ENCODE measurements around the gene NDST4. TPM values are rescaled to one million over a fixed set of nuclear protein-coding genes. Genes with fewer than 3 reads are reported as not detected.
A peak's percentile ranks its signal among the peaks of the same experiment; 100 is the strongest.

NDST4 gene
- total and polyA plus RNA-seq, 4 experiments from 2014 or later: not detected

GRCh38 chr4:115108850-115109249 is 4.6 kb downstream of the NDST4 start:
- POLR2A ChIA-PET (ENCODE audit: partially characterized antibody): no interaction called here
- H3K27me3 Mint-ChIP-seq: no peaks in the 10 kb centered on the region
- CTCF ChIA-PET (ENCODE audit: partially characterized antibody): no interaction called here
- no peaks in the 10 kb centered on the region for H3K4me1 Mint-ChIP-seq
- no peaks in the 10 kb centered on the region for H3K36me3 Mint-ChIP-seq
- no peak overlapping the region for H3K27ac Mint-ChIP-seq
- Histone ChIP-seq H3K4me3 (ENCODE audit: low read length in 2 of 2) (no peak overlapping the region), H3K4me1 (ENCODE audit: insufficient read depth, low read length) (no peaks in the 10 kb centered on the region), H3K27me3 (ENCODE audit: insufficient read depth, low read length) (no peaks in the 10 kb centered on the region), H3K36me3 (ENCODE audit: insufficient read depth, low read length) (no peaks in the 10 kb centered on the region), H3K27ac (ENCODE audit: low read depth, low read length) (no peak overlapping the region), H3K9me3 (ENCODE audit: control insufficient read depth in 1 of 2, low read length in 2 of 2) (no peaks in the 10 kb centered on the region)
- intact Hi-C loops (cut with micrococcal nuclease): no loop called here
- no peak for DNase-seq
- peaks cover 0 to 2% (median 0%) of the 10 kb centered on the region in 8 donors for H3K9me3 Mint-ChIP-seq
- no peak overlapping the region for H3K4me3 Mint-ChIP-seq

- H3K9me3 Mint-ChIP-seq: peaks cover 0 to 2% (median 0%) of the 10 kb centered on the region in 8 donors
- H3K27me3 Mint-ChIP-seq: no peaks in the 10 kb centered on the region
- no peaks in the 10 kb centered on the region for H3K9me3 ChIP-seq (ENCODE audit: control insufficient read depth in 1 of 2, low read length in 2 of 2)
- intact Hi-C loops (cut with micrococcal nuclease): no loop called here
- no peak overlapping the region for H3K4me3 ChIP-seq (ENCODE audit: low read length in 2 of 2)
- no peak overlapping the region for H3K27ac Mint-ChIP-seq
- H3K4me3 Mint-ChIP-seq: no peak overlapping the region
- no peaks in the 10 kb centered on the region for H3K36me3 Mint-ChIP-seq
- no peak for DNase-seq
- H3K4me1 Mint-ChIP-seq: no peaks in the 10 kb centered on the region
- no peaks in the 10 kb centered on the region for H3K36me3 ChIP-seq (ENCODE audit: insufficient read depth, low read length)
- CTCF ChIA-PET (ENCODE audit: partially characterized antibody): no interaction called here
- no peaks in the 10 kb centered on the region for H3K4me1 ChIP-seq (ENCODE audit: insufficient read depth, low read length)
- no peaks in the 10 kb centered on the region for H3K27me3 ChIP-seq (ENCODE audit: insufficient read depth, low read length)
- H3K27ac ChIP-seq (ENCODE audit: low read depth, low read length): no peak overlapping the region
- POLR2A ChIA-PET (ENCODE audit: partially characterized antibody): no interaction called here
These were observed 6.0 kb downstream of the NDST4 start for GRCh38 chr4:115107411-115107810.

- H3K27me3 ChIP-seq (ENCODE audit: insufficient read depth, low read length): no peaks in the 10 kb centered on the region
- Mint-ChIP-seq H3K9me3 (no peaks in the 10 kb centered on the region), H3K4me1 (no peaks in the 10 kb centered on the region), H3K4me3 (no peak overlapping the region), H3K36me3 (no peaks in the 10 kb centered on the region), H3K27ac (no peak overlapping the region), H3K27me3 (peaks cover 0 to 2% of the 10 kb centered on the region in 2 donors)
- ChIA-PET CTCF (ENCODE audit: partially characterized antibody) (no interaction called here), POLR2A (ENCODE audit: partially characterized antibody) (no interaction called here)
- no peaks in the 10 kb centered on the region for H3K36me3 ChIP-seq (ENCODE audit: insufficient read depth, low read length)
- intact Hi-C loops (cut with micrococcal nuclease): no loop called here
- H3K27ac ChIP-seq (ENCODE audit: low read depth, low read length): no peak overlapping the region
- H3K4me3 ChIP-seq (ENCODE audit: low read length in 2 of 2): no peak overlapping the region
- no peaks in the 10 kb centered on the region for H3K9me3 ChIP-seq (ENCODE audit: control insufficient read depth in 1 of 2, low read length in 2 of 2)
- no peak for DNase-seq
- H3K4me1 ChIP-seq (ENCODE audit: insufficient read depth, low read length): no peaks in the 10 kb centered on the region
These were observed 11.7 kb downstream of the NDST4 start for GRCh38 chr4:115101675-115102074.

- peaks cover 0 to 2% (median 0%) of the 10 kb centered on the region in 8 donors for H3K9me3 Mint-ChIP-seq
- no peaks in the 10 kb centered on the region for H3K36me3 Mint-ChIP-seq
- no peak overlapping the region for H3K27ac ChIP-seq (ENCODE audit: low read depth, low read length)
- H3K27me3 ChIP-seq (ENCODE audit: insufficient read depth, low read length): no peaks in the 10 kb centered on the region
- CTCF ChIA-PET (ENCODE audit: partially characterized antibody): no interaction called here
- no peak overlapping the region for H3K4me3 ChIP-seq (ENCODE audit: low read length in 2 of 2)
- H3K4me1 Mint-ChIP-seq: no peaks in the 10 kb centered on the region
- H3K4me1 ChIP-seq (ENCODE audit: insufficient read depth, low read length): no peaks in the 10 kb centered on the region
- H3K27me3 Mint-ChIP-seq: no peaks in the 10 kb centered on the region
- no peak overlapping the region for H3K4me3 Mint-ChIP-seq
- intact Hi-C loops (cut with micrococcal nuclease): no loop called here
- POLR2A ChIA-PET (ENCODE audit: partially characterized antibody): no interaction called here
- DNase-seq: peak in 4 of 5 donors; percentile 0 to 18 (median 8)
- no peaks in the 10 kb centered on the region for H3K9me3 ChIP-seq (ENCODE audit: control insufficient read depth in 1 of 2, low read length in 2 of 2)
- H3K36me3 ChIP-seq (ENCODE audit: insufficient read depth, low read length): no peaks in the 10 kb centered on the region
- no peak overlapping the region for H3K27ac Mint-ChIP-seq
These were observed 22.8 kb downstream of the NDST4 start for GRCh38 chr4:115090483-115091075.

DNA sequence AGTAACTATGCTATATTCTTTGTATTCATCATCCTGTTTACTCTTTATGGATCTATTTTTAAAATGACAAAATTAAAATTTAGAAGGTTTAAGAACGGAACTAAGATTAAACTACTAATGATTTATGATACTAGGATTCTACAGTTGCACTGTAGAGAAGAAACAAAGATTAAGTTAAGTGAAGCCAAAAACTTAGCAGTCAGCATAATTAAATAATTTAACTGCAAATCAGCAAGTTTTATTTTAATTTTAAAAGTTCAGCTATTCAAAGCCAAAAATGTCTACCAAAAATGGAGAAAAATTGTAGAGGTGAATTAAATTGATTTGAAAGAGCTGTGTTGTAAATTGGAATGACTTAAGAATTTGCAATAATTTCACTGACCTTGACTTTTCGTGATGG is 30.8 kb downstream of the NDST4 start:
- CTCF ChIA-PET (ENCODE audit: partially characterized antibody): no interaction called here
- Histone ChIP-seq H3K36me3 (ENCODE audit: insufficient read depth, low read length) (no peaks in the 10 kb centered on the region), H3K9me3 (ENCODE audit: control insufficient read depth in 1 of 2, low read length in 2 of 2) (no peaks in the 10 kb centered on the region), H3K27ac (ENCODE audit: low read depth, low read length) (no peak overlapping the region), H3K27me3 (ENCODE audit: insufficient read depth, low read length) (no peaks in the 10 kb centered on the region), H3K4me1 (ENCODE audit: insufficient read depth, low read length) (no peaks in the 10 kb centered on the region), H3K4me3 (ENCODE audit: low read length in 2 of 2) (no peak overlapping the region)
- DNase-seq: no peak
- no peaks in the 10 kb centered on the region for H3K4me1 Mint-ChIP-seq
- H3K4me3 Mint-ChIP-seq: no peak overlapping the region
- H3K9me3 Mint-ChIP-seq: peaks cover 0 to 5% (median 3%) of the 10 kb centered on the region in 8 donors
- peaks cover 0 to 1% of the 10 kb centered on the region in 2 donors for H3K36me3 Mint-ChIP-seq
- H3K27ac Mint-ChIP-seq: no peak overlapping the region
- POLR2A ChIA-PET (ENCODE audit: partially characterized antibody): no interaction called here
- intact Hi-C loops (cut with micrococcal nuclease): no loop called here
- no peaks in the 10 kb centered on the region for H3K27me3 Mint-ChIP-seq

- Histone ChIP-seq H3K27ac (ENCODE audit: low read depth, low read length) (no peak overlapping the region), H3K4me3 (ENCODE audit: low read length in 2 of 2) (no peak overlapping the region), H3K27me3 (ENCODE audit: insufficient read depth, low read length) (no peaks in the 10 kb centered on the region), H3K9me3 (ENCODE audit: control insufficient read depth in 1 of 2, low read length in 2 of 2) (no peaks in the 10 kb centered on the region), H3K36me3 (ENCODE audit: insufficient read depth, low read length) (no peaks in the 10 kb centered on the region), H3K4me1 (ENCODE audit: insufficient read depth, low read length) (no peaks in the 10 kb centered on the region)
- POLR2A ChIA-PET (ENCODE audit: partially characterized antibody): no interaction called here
- no peak for DNase-seq
- Mint-ChIP-seq H3K4me3 (no peak overlapping the region), H3K36me3 (no peaks in the 10 kb centered on the region), H3K27me3 (no peaks in the 10 kb centered on the region), H3K27ac (no peak overlapping the region), H3K9me3 (peaks cover 0 to 3% (median 0%) of the 10 kb centered on the region in 8 donors), H3K4me1 (no peaks in the 10 kb centered on the region)
- CTCF ChIA-PET (ENCODE audit: partially characterized antibody): no interaction called here
- intact Hi-C loops (cut with micrococcal nuclease): no loop called here
These were observed 36.7 kb downstream of the NDST4 start for GRCh38 chr4:115076691-115077090.

DNA sequence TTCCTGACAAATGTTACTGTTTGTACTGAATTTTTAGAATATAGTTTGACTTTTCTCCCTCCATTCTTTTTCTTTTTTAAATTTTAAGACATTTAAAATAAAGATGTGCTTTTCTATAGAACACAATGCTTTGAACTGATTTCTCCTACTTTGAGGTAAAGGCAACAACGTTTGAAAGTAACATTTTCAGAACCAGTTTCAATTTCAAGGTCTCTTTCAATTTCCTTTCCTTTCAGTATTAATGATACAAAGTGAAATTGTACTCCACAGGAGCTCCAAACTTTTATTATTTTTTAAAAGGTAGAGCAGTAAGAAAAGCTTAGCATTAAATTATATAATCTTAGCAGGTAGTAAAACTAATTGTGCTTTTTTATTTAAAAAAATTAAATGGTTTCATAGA is 54.9 kb downstream of the NDST4 start:
- no peaks in the 10 kb centered on the region for H3K27me3 ChIP-seq (ENCODE audit: insufficient read depth, low read length)
- no peaks in the 10 kb centered on the region for H3K36me3 ChIP-seq (ENCODE audit: insufficient read depth, low read length)
- H3K36me3 Mint-ChIP-seq: no peaks in the 10 kb centered on the region
- ChIA-PET CTCF (ENCODE audit: partially characterized antibody) (no interaction called here), POLR2A (ENCODE audit: partially characterized antibody) (no interaction called here)
- H3K27ac Mint-ChIP-seq: no peak overlapping the region
- no peaks in the 10 kb centered on the region for H3K4me1 ChIP-seq (ENCODE audit: insufficient read depth, low read length)
- intact Hi-C loops (cut with micrococcal nuclease): no loop called here
- no peaks in the 10 kb centered on the region for H3K9me3 ChIP-seq (ENCODE audit: control insufficient read depth in 1 of 2, low read length in 2 of 2)
- H3K27ac ChIP-seq (ENCODE audit: low read depth, low read length): no peak overlapping the region
- H3K4me3 ChIP-seq (ENCODE audit: low read length in 2 of 2): no peak overlapping the region
- no peak for DNase-seq
- peaks cover 0 to 2% (median 0%) of the 10 kb centered on the region in 8 donors for H3K9me3 Mint-ChIP-seq
- no peaks in the 10 kb centered on the region for H3K27me3 Mint-ChIP-seq
- H3K4me1 Mint-ChIP-seq: no peaks in the 10 kb centered on the region
- no peak overlapping the region for H3K4me3 Mint-ChIP-seq

GRCh38 chr4:115054836-115055235 is 58.6 kb downstream of the NDST4 start:
- Histone ChIP-seq H3K4me3 (ENCODE audit: low read length in 2 of 2) (no peak overlapping the region), H3K4me1 (ENCODE audit: insufficient read depth, low read length) (no peaks in the 10 kb centered on the region), H3K9me3 (ENCODE audit: control insufficient read depth in 1 of 2, low read length in 2 of 2) (no peaks in the 10 kb centered on the region), H3K36me3 (ENCODE audit: insufficient read depth, low read length) (no peaks in the 10 kb centered on the region), H3K27me3 (ENCODE audit: insufficient read depth, low read length) (no peaks in the 10 kb centered on the region), H3K27ac (ENCODE audit: low read depth, low read length) (no peak overlapping the region)
- no peak for DNase-seq
- intact Hi-C loops (cut with micrococcal nuclease): no loop called here
- ChIA-PET POLR2A (ENCODE audit: partially characterized antibody) (no interaction called here), CTCF (ENCODE audit: partially characterized antibody) (no interaction called here)
- H3K9me3 Mint-ChIP-seq: peaks cover 0 to 2% (median 0%) of the 10 kb centered on the region in 8 donors
- no peak overlapping the region for H3K27ac Mint-ChIP-seq
- H3K4me1 Mint-ChIP-seq: no peaks in the 10 kb centered on the region
- H3K4me3 Mint-ChIP-seq: no peak overlapping the region
- H3K36me3 Mint-ChIP-seq: no peaks in the 10 kb centered on the region
- H3K27me3 Mint-ChIP-seq: no peaks in the 10 kb centered on the region

All from CD4-positive, alpha-beta memory T cell (primary cell).